HG02973 (cell line): ENCODE results near the gene RUNX2.

Experiments
- ATAC-seq: cut with Tn5 transposase; IDR thresholded peaks from one replicate; pipeline ENCODE4 v1.9.1; 2021; ENCODE audit warnings: moderate library complexity; ENCODE audit not compliant: unreplicated experiment

The RUNX2 gene

GRCh38 chr6:45398075-45398813 is 70.1 kb downstream of the RUNX2 start:
- no peak for ATAC-seq

DNA sequence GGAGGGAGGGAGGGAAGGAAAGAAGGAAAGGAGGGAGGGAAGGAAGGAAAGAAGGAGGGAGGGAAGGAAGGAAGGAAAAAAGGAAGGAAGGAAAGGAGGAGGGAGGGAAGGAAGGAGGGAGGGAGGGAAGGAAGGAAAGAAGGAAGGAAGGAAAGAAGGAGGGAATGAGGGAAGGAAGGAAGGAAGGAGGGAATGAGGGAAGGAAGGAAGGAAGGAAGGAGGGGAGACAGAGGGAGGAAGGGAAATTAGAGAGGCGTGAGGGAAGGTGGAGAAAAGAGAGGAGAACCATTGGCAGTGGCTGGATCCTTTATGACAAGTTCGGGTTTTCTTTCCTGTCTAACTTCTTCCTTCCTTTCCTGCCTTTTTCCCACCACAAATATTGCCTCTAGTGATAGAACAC is 71.9 kb downstream of the RUNX2 start:
- no peak for ATAC-seq

DNA sequence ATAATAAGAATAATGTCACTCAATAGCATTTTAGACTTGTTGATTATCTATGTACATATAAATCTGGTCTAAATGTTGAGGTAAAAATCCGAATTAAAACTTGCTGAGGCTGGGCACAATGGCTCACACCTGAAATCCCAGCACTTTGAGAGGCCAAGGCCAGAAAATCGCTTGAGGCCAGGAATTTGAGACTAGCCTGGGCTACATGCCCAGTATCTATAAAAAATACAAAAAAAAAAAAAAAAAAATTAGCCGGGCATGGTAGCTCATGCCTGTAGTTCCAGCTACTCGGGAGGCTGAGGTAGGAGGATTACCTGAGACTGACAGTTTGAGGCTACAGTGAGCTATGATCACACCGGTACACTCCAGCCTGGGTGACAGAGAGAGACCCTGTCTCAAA is 83.8 kb downstream of the RUNX2 start:
- no peak for ATAC-seq

DNA sequence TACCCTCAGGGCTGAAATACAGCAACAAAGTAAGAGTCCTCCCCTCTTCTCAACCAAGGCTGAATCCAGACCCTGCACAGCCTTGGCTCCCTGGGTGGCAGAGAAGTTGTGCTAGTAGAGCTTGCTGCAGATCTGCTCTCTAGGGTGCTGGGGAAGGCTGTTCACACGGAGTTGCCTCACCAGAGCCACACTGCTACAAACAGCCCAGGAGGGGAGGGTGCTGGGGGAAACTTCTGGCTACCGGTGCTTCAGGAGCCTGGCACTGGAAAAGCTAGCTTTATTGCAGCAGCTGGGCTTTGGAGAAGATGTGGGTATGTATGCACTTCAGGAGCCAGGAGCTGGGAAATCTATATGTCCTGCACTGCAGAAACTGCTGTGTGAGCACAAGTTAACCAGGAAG is 87.2 kb downstream of the RUNX2 start:
- no peak for ATAC-seq

DNA sequence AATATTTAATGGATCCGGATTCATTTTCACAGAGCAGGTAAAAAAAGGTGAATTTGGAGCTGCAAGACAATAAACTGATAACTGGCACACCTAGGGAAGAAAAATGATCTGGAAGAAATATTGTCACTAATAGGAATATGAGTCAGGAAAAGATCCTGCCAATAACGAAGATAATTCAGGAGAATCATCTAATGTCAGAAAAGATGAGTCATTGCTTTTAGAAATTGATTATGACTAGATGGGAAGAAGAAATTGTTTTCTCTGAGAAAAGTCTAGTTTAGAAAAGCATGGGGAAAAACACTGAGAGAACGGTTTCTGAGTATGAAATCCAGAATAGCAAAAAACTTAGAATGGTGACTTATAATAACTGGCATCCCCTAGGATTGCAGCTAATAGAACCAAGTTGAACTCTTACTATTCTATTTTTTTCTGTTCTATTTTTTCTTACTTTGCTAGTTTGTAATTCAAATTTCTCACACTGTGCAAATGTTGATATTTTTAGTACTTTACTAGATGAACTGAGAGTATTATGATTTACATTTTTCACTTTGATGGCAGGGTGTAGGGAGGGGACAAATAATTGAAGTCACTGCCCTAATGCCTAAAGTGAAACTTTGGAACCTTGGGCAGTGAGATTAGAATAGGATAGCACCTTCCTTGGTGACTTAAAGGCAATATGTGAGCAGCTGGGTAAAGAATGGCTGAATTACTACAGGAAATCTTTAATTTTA is 87.8 kb downstream of the RUNX2 start:
- no peak for ATAC-seq

- ATAC-seq = no peak
These were observed 88.6 kb downstream of the RUNX2 start for GRCh38 chr6:45416700-45417099.

- ATAC-seq = no peak
These were observed 89.3 kb downstream of the RUNX2 start for GRCh38 chr6:45417436-45417835.

DNA sequence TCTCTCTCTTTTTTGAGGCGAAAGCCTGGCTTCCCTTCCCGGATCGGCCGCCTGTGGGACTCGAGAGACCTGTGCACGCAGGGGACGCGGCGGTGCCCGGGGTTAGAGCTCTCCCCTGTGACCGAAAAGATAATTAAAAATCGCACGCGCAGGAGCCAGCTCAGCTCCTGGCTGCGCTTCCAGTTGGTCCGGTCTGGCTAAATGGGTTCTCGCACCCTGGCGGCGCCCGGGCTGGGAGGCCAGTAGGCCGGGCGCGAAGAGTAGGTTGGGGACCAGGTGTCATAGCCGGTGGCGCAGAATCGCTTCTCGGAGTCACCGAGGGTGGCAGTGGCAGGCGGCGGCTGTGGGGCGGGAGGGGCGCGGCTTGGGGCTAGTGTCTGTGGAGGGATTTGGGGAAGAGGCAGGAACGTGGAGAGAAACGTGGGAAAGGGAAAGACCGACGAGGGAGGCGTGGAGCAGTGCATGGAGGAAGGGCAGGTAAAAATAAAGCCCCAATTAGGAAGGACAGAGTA is 91.5 kb downstream of the RUNX2 start:
- no peak for ATAC-seq

DNA sequence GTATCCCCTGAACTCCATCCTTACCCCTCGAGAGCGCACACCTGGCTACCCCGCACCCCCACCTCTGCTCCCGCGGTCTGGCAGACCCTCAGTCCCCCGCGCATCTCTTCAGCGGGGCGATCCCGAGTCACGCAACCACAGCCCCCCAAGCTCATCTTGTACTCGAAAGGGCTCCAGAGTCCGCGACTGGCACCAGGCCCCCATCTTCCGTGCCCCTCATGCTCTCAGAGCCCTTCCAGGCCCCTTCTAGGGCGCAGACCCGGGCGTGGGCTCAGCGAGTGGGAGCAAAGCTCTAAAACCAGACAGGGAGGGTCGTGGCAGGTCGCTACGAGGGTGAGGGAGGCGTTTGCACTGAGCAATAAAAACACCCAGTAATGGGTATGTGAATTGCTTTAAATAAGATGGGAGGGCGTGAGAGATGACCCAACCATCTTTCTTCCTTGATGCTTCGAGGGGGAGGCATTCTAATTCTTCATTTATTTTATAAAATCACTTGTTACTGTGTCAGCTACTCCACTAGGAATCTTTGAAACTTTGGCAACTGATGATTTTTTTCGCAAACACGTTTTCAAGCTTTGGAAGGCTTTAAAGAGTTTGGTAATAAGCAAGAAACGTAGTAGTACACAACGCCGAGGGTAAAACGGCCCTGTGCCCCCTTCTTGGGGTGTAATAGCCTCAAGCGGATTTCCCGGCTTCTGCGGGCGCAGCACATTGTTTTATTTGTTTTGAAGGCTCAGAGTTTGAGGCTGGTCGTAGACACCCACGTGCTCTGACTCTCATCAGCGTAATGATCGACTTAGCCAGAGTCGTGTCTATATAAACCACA is 92.2 kb downstream of the RUNX2 start:
- ATAC-seq = no peak

DNA sequence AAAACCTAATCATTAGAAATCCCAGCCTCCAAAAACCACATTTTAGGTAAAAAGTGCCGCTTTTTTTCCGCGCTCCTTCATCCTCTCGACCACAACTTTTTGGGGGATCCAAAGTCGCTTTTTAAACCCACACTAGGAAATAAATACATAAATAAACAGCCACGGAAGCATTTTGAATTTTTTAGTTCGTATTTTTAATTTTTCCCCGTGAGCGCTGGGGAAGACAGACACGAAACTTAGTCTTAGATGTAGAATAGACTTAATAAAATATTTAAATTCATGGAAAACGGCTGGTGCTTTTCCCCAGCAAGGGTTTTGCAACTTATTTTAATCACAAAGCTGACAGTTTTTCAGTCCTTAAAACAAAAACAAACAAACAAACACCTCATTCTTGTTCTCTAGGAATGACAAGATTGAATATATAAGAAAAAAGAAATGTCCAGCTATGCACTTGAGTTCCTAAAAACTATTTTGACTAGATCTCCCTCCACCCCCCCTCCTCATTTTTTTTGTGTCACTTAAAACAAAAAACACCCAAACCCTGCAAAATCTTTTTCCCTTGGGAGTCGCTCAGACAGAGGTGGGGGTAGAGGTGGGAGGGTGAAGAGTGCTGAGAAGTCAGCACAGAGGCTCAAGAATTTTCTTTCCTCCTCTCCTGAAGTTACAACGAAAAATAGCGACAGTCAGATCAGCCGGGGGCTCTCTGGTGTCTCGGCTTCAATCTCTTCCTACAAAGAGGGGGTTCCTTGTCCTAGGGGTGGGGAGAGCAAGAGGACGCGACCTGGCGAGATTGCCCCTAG is 93.0 kb downstream of the RUNX2 start:
- no peak for ATAC-seq

DNA sequence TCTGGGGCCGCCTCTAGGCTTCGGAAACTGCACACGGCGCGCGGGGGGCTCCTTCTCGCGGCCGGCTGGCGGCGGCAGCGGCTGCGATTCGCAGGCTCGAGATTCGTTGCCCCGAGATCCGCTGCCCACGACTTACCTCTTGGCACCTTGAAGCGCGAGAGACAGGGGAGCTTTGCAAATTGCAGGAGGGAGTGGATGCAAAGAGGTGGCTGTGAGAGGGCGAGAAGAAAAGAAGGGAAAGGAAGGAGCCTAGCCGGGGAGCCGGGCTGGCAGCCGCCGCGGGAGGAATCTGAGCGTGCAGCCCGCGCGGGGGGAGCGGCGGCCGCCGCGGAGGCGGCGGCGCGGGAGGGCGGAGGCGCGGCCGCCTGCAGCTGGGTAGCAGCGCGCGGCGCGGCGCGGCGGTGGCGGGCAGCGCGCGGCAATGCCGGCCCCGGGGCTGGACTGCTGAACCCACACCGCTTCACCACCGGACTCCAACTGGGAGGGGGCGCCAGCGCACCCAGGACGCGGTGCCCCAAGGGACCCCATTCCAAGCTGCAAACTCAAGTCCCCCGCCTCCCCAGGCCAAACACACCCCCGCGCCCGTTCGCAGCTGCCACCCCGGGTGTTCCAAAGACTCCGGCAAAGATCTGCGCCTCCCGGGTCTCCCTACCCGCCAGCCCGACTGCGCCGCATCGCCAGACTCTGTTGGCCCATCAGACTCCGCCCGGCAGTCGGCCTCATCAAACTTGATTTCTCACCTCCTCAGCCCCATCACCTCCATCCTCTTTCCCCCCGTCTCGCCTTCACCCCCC is 93.8 kb downstream of the RUNX2 start:
- ATAC-seq = no peak

GRCh38 chr6:45422503-45423110 is 94.5 kb downstream of the RUNX2 start:
- no peak for ATAC-seq

GRCh38 chr6:45423111-45423823 is 95.1 kb downstream of the RUNX2 start:
- ATAC-seq = no peak

GRCh38 chr6:45423824-45424450 is 95.8 kb downstream of the RUNX2 start:
- ATAC-seq = no peak

DNA sequence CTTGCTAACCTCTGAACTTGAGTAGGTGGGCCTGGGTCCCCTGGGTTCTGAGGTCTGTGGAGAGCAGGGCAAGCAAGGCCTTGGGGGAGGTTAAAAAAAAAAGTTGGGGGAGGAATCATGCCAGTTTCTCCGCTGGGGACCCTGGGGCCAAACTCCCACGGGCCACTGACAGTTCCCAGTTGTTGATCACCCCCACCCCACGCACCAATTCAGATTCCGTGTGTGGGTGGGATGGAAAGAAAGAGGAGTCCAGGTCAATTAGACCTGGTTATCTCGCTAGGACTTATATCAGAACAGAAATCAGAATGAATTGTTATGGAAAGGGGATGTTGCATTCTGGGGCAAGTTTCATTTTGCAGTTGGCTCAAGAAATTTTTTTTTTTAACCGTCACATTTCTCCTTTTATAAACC is 96.3 kb downstream of the RUNX2 start:
- ATAC-seq = no peak

DNA sequence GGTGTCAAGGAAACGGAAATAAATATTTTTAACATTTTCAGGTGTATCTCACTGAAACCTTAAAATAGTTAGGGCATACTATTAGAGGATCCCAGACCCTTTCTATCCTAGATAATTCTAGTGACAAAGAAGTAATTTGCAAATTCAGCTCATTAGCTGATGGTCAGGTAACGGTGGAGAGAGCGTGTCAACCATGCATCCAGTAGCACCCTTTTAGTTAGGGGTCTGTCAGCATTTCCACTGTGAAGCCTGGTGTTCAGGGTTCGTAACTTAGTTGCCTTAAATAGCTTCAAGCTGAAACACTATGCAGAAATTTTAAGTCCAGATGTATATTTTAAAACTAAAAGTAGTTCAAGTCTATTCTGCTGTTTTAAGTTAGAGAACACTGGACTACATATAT is 98.1 kb downstream of the RUNX2 start:
- no peak for ATAC-seq

GRCh38 chr6:45427726-45428125 is 99.6 kb downstream of the RUNX2 start:
- ATAC-seq = no peak

- ATAC-seq = no peak
These were observed 100.6 kb downstream of the RUNX2 start for GRCh38 chr6:45428727-45429126.
